ENCODE measurements around the gene ANKRD12. TPM values are rescaled to one million over a fixed set of nuclear protein-coding genes. Genes with fewer than 3 reads are reported as not detected.
A peak's percentile ranks its signal among the peaks of the same experiment; 100 is the strongest.

ANKRD12 gene
- total and polyA plus RNA-seq, 2 experiments from 2014 or later = 23.9 to 92.4 TPM

GRCh38 chr18:9193031-9193430 lies 56.5 kb downstream of the ANKRD12 start:
- no peaks in the 10 kb centered on the region for H3K27me3 ChIP-seq (ENCODE audit: insufficient read depth)
- DNase-seq (ENCODE audit: low spot score) = no peak
- H3K4me2 ChIP-seq = no peak overlapping the region
- no peaks in the 10 kb centered on the region for H3K4me1 ChIP-seq (ENCODE audit: insufficient read depth)
- Mint-ChIP-seq H3K27ac (no peak overlapping the region), H3K27me3 (ENCODE audit: insufficient read depth, low read depth, poor library complexity) (peaks cover 2% of the 10 kb centered on the region), H3K9me3 (no peaks in the 10 kb centered on the region), H3K4me3 (no peak overlapping the region), H3K4me1 (peaks cover 3% of the 10 kb centered on the region; the same call in 2 of the 3 replicates), H3K36me3 (ENCODE audit: low read depth) (no peaks in the 10 kb centered on the region; the same call in 2 of the 3 replicates)
- no peak for ATAC-seq
- no peak for TF ChIP-seq EZH2phosphoT487 (IDR thresholded peaks at IDR 0.05; ENCODE audit: unreplicated experiment)
- TF ChIP-seq, protein P1, sequence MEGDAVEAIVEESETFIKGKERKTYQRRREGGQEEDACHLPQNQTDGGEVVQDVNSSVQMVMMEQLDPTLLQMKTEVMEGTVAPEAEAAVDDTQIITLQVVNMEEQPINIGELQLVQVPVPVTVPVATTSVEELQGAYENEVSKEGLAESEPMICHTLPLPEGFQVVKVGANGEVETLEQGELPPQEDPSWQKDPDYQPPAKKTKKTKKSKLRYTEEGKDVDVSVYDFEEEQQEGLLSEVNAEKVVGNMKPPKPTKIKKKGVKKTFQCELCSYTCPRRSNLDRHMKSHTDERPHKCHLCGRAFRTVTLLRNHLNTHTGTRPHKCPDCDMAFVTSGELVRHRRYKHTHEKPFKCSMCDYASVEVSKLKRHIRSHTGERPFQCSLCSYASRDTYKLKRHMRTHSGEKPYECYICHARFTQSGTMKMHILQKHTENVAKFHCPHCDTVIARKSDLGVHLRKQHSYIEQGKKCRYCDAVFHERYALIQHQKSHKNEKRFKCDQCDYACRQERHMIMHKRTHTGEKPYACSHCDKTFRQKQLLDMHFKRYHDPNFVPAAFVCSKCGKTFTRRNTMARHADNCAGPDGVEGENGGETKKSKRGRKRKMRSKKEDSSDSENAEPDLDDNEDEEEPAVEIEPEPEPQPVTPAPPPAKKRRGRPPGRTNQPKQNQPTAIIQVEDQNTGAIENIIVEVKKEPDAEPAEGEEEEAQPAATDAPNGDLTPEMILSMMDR (conservative IDR thresholded peaks at IDR 0.05; ENCODE audit: low read depth in 2 of 2) = no peak
- no peak for TF ChIP-seq EZH2 (IDR thresholded peaks at IDR 0.05; ENCODE audit: low read depth, unreplicated experiment)
- no peak for TF ChIP-seq CREB1 (CRISPR knock-in tag; IDR thresholded peaks at IDR 0.05; ENCODE audit: low read depth)
- no peak for TF ChIP-seq JUNB (IDR thresholded peaks at IDR 0.05; ENCODE audit: unreplicated experiment)
- TF ChIP-seq NANOG (IDR thresholded peaks at IDR 0.05; ENCODE audit: borderline replicate concordance) = no peak
- TF ChIP-seq POLR2AphosphoS5 (IDR thresholded peaks at IDR 0.05; ENCODE audit: low read depth) = no peak
- TF ChIP-seq ETS1 (IDR thresholded peaks at IDR 0.05) = no peak
- TF ChIP-seq ZNF331 (CRISPR knock-in tag; IDR thresholded peaks at IDR 0.05; ENCODE audit: low read depth) = no peak
- no peaks in the 10 kb centered on the region for H3K36me3 ChIP-seq (ENCODE audit: insufficient read depth)
- H3K79me2 ChIP-seq (replicated peaks; ENCODE audit: insufficient read depth) = no peaks in the 10 kb centered on the region
- H4K20me1 ChIP-seq (replicated peaks; ENCODE audit: insufficient read depth) = no peaks in the 10 kb centered on the region
- H3F3A ChIP-seq (replicated peaks; ENCODE audit: low read depth) = no peaks in the 10 kb centered on the region
- H2AFZ ChIP-seq = no peak overlapping the region
- no peak overlapping the region; the same call in 1 of the 2 replicates for H3K27ac ChIP-seq (ENCODE audit: low read depth)
- no peak overlapping the region for H3K4me3 ChIP-seq
- no peaks in the 10 kb centered on the region for H3K9me2 ChIP-seq (ENCODE audit: insufficient read depth)

DNA sequence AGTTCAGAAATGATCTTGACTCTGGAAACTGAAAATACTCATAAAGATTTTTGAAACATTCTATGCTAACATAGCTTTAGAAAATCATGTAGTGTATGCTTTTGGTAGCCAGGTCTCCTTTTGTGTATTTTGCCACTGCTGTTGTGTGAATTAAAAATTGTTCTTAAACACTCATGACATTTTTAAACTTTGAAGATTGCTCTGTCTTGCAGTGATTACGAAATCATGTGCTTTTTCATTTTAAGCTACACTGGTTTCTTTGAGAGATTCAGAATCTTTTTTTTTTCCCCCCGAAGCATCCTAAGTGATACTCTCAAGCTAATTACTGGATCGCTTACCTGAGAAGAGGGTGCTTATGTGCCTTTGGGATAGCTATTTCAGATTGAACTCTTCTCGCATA lies 60.0 kb downstream of the ANKRD12 start:
- no peaks in the 10 kb centered on the region for H3K27me3 ChIP-seq (ENCODE audit: insufficient read depth)
- H3K4me3 ChIP-seq = no peak overlapping the region
- Mint-ChIP-seq H3K27ac (peak overlapping the region; percentile 33; the same call in 1 of the 2 replicates), H3K9me3 (no peaks in the 10 kb centered on the region), H3K27me3 (ENCODE audit: insufficient read depth, low read depth, poor library complexity) (peaks cover 2% of the 10 kb centered on the region), H3K4me3 (no peak overlapping the region), H3K4me1 (peaks cover 18% of the 10 kb centered on the region), H3K36me3 (ENCODE audit: low read depth) (no peaks in the 10 kb centered on the region; the same call in 2 of the 3 replicates)
- ATAC-seq (no peak), DNase-seq (ENCODE audit: low spot score) (no peak)
- H4K20me1 ChIP-seq (replicated peaks; ENCODE audit: insufficient read depth) = no peaks in the 10 kb centered on the region
- H3K27ac ChIP-seq (ENCODE audit: low read depth) = no peak overlapping the region
- no peaks in the 10 kb centered on the region for H3K79me2 ChIP-seq (replicated peaks; ENCODE audit: insufficient read depth)
- H3F3A ChIP-seq (replicated peaks; ENCODE audit: low read depth) = no peaks in the 10 kb centered on the region
- peaks cover 11% of the 10 kb centered on the region for H3K4me1 ChIP-seq (ENCODE audit: insufficient read depth)
- no peak for TF ChIP-seq STAT1 (IDR thresholded peaks at IDR 0.05; ENCODE audit: unreplicated experiment)
- TF ChIP-seq EZH2phosphoT487 (IDR thresholded peaks at IDR 0.05; ENCODE audit: unreplicated experiment) = no peak
- TF ChIP-seq CREB1 (CRISPR knock-in tag; IDR thresholded peaks at IDR 0.05; ENCODE audit: low read depth) = no peak
- no peak for TF ChIP-seq JUNB (IDR thresholded peaks at IDR 0.05; ENCODE audit: unreplicated experiment)
- no peak for TF ChIP-seq REST (IDR thresholded peaks at IDR 0.05; ENCODE audit: unreplicated experiment)
- TF ChIP-seq POLR2AphosphoS5 (IDR thresholded peaks at IDR 0.05; ENCODE audit: low read depth) = no peak
- no peaks in the 10 kb centered on the region for H3K9me2 ChIP-seq (ENCODE audit: insufficient read depth)
- H2AFZ ChIP-seq = no peak overlapping the region
- no peak overlapping the region for H3K4me2 ChIP-seq
- H3K36me3 ChIP-seq (ENCODE audit: insufficient read depth) = no peaks in the 10 kb centered on the region
